ENCODE data around the gene IPO11. TPM values are rescaled to one million over a fixed set of nuclear protein-coding genes. Genes with fewer than 3 reads are reported as not detected.

The IPO11 gene
- total and polyA plus RNA-seq, 2 of the 13 experiments (the other 11 are each of a cell fraction or from before 2014, with no cell fraction given) = 13.9 to 24.4 TPM

- TF ChIP-seq, protein P1, sequence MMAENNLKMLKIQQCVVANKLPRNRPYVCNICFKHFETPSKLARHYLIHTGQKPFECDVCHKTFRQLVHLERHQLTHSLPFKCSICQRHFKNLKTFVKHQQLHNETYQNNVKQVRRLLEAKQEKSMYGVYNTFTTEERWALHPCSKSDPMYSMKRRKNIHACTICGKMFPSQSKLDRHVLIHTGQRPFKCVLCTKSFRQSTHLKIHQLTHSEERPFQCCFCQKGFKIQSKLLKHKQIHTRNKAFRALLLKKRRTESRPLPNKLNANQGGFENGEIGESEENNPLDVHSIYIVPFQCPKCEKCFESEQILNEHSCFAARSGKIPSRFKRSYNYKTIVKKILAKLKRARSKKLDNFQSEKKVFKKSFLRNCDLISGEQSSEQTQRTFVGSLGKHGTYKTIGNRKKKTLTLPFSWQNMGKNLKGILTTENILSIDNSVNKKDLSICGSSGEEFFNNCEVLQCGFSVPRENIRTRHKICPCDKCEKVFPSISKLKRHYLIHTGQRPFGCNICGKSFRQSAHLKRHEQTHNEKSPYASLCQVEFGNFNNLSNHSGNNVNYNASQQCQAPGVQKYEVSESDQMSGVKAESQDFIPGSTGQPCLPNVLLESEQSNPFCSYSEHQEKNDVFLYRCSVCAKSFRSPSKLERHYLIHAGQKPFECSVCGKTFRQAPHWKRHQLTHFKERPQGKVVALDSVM (CRISPR knock-in tag; IDR thresholded peaks at IDR 0.05) = no peak
- TF ChIP-seq MBD4 (IDR thresholded peaks at IDR 0.05; ENCODE audit: borderline replicate concordance, low read length) (no peak), NFYB (CRISPR knock-in tag; IDR thresholded peaks at IDR 0.05) (peak; percentile 80), ZNF749 (CRISPR knock-in tag; IDR thresholded peaks at IDR 0.05; ENCODE audit: borderline replicate concordance) (peak; percentile 55; the same call in 1 of the 2 replicates), ZNF331 (CRISPR knock-in tag; IDR thresholded peaks at IDR 0.05) (peak; percentile 58; the same call in 1 of the 2 replicates), SRSF1 (optimal IDR thresholded peaks at IDR 0.05; ENCODE audit: low read depth, low read length) (peak; percentile 40), KAT8 (CRISPR knock-in tag; IDR thresholded peaks at IDR 0.05) (peak; percentile 99), ZNF530 (CRISPR knock-in tag; IDR thresholded peaks at IDR 0.05; ENCODE audit: low read depth) (no peak), ZSCAN22 (CRISPR knock-in tag; IDR thresholded peaks at IDR 0.05) (no peak), ATF6 (CRISPR knock-in tag; conservative IDR thresholded peaks at IDR 0.05) (no peak), ARNT2 (CRISPR knock-in tag; IDR thresholded peaks at IDR 0.05; ENCODE audit: low read depth) (no peak; the same call in 1 of the 2 replicates), ZFP36 (IDR thresholded peaks at IDR 0.05; ENCODE audit: borderline replicate concordance, low read depth, low read length, partially characterized antibody) (no peak), HNRNPH1 (optimal IDR thresholded peaks at IDR 0.05; ENCODE audit: low read depth, low read length) (no peak), ZNF709 (CRISPR knock-in tag; IDR thresholded peaks at IDR 0.05) (no peak), FOXK2 (IDR thresholded peaks at IDR 0.05) (peak; percentile 71), MNT (IDR thresholded peaks at IDR 0.05) (0 out of 2 replicates have a peak, but pooled peaks have one; percentile 66), ZMYM2 (CRISPR knock-in tag; IDR thresholded peaks at IDR 0.05) (no peak), RFX5 (IDR thresholded peaks at IDR 0.05; ENCODE audit: low read depth, low read length) (peak; percentile 65; the same call in 1 of the 2 replicates)
- TF ChIP-seq, protein P2, sequence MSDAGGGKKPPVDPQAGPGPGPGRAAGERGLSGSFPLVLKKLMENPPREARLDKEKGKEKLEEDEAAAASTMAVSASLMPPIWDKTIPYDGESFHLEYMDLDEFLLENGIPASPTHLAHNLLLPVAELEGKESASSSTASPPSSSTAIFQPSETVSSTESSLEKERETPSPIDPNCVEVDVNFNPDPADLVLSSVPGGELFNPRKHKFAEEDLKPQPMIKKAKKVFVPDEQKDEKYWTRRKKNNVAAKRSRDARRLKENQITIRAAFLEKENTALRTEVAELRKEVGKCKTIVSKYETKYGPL (CRISPR knock-in tag; IDR thresholded peaks at IDR 0.05) = no peak
- TF ChIP-seq, protein P3, sequence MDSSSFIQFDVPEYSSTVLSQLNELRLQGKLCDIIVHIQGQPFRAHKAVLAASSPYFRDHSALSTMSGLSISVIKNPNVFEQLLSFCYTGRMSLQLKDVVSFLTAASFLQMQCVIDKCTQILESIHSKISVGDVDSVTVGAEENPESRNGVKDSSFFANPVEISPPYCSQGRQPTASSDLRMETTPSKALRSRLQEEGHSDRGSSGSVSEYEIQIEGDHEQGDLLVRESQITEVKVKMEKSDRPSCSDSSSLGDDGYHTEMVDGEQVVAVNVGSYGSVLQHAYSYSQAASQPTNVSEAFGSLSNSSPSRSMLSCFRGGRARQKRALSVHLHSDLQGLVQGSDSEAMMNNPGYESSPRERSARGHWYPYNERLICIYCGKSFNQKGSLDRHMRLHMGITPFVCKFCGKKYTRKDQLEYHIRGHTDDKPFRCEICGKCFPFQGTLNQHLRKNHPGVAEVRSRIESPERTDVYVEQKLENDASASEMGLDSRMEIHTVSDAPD (CRISPR knock-in tag; IDR thresholded peaks at IDR 0.05) = no peak; the same call in 1 of the 2 replicates
- TF ChIP-seq, protein P4, sequence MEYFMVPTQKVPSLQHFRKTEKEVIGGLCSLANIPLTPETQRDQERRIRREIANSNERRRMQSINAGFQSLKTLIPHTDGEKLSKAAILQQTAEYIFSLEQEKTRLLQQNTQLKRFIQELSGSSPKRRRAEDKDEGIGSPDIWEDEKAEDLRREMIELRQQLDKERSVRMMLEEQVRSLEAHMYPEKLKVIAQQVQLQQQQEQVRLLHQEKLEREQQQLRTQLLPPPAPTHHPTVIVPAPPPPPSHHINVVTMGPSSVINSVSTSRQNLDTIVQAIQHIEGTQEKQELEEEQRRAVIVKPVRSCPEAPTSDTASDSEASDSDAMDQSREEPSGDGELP (IDR thresholded peaks at IDR 0.05; ENCODE audit: borderline replicate concordance, low read depth) = no peak
Measured at GRCh38 chr5:62412549-62413329, at the start of gene IPO11 (continued).

Measured in HepG2 (cell line).